8988T (cell line): Measurements from ENCODE around the gene HSPA12A.
"Not testable (repeated sequence)": the region's sequence is repeated elsewhere in the genome, so short reads cannot be mapped to it uniquely, and the experiment has no call there.

Experiments used
- DNase-seq: peaks from one replicate; pipeline ENCODE4 v3.0.0; 2011

Gene HSPA12A

DNA sequence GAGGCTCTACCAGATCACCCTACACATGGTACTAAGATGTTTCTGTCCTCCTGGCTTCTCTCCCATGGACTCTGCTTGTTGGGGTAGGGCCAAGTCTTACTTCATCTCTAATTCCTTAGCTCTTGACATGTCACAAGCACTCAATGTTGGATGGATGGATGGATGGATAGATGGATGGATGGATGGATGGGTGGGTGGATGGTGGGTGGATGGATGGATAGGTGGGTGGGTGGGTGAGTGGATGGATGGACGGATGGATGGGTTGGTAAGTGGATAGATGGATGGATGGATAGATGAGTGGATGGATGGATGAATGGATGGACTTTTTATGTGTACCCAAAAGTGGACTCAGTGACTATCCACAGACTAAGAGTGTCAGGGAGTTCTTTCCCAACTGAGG is 28.5 kb downstream of the HSPA12A start:
- DNase-seq, result no peak

DNA sequence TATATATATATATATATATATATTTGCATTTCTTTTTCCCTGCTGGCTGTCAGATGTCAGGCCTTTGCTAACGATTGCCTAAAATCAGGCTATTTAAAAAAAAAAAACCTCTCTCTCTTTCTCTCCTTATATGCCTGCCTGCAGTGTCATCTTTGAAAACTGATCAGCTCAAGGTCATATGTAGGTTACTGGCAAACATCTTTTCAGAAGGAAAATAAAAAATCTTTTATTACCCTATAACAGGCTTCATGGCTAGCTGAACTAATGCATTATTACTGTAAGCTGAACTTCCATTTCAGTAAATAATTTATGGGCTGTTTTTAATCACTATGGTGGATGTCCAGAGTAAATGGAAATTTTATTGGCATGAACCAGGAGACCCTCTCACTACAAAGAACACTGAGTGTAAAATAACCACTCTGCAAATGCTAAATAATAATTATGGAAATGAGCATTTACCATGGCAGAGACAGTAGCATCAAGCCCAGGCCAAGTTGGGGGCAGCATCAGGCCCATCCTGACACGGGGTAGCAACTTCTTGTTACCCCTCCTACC is 29.3 kb downstream of the HSPA12A start:
- no peak for DNase-seq

DNA sequence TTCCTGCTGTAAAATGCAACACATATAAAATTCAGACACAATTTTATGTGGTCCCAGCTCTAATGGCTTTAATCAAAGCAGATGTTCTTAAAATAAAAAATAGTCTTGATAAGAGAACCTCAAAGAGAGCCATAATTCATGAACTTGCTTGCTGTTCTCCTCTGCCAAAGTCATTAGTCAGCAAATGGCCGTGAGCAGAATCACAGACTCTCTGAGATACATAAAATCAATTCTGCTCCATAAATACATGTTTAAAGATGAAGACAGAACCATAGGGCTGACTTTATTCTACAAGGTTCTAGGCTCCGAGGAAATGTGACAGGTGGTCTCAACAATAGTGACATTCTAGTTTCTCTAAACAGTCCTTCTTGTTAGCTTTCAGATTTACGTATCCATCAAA is 29.8 kb downstream of the HSPA12A start:
- DNase-seq, result no peak

DNA sequence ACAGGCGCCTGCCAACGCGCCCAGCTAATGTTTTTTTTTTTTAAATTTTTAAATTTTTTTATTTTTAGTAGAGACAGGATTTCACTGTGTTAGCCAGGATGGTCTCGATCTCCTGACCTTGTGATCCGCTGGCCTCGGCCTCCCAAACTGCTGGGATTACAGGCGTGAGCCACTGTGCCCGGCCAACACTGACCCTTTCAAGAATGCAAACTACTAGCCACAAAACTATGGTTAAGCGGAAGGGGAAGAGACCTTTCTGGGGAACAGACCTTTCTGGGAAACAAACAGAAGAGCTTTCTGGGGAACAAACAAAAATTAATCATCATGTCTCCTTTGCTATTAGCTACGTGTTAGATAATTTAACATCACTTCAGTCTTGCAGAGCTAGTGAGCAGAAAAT is 30.6 kb downstream of the HSPA12A start:
- not testable (repeated sequence) for DNase-seq

DNA sequence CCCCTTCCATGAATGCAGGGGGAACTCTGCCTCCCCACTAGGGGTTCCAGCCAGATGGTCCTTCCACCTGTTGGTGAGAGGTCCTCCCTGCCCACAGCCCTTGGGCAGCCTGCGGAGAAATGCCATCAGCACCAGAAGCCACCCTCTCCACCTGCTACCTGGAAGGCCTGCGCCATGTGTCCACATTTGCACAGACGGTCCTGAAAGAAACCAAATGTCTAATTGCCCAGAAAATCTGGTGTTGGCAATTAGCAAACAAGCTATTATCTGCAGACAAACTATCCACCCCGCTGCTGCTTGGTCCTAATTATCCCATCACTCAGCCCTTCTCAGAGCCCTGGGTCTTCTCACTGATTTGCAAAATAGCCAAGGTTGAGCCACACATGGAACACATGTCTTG is 32.3 kb downstream of the HSPA12A start:
- no peak for DNase-seq

DNA sequence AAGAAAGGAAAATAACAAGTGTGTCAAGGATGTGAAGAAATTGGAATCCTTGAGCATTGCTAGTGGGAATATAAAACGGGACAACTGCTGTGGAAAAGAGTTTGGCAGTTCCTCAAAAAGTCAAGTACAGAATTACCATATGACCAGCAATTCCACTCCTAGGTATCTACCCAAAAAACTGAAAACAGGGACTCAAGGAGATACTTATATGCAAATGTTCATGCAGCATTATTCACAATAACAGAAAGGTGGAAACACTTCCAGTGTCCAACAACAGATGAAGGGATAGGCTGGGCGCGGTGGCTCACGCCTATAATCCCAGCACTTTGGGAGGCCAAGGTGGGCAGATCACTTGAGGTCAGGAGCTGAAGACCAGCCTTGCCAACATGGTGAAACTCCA is 33.5 kb downstream of the HSPA12A start:
- DNase-seq, result no peak

DNA sequence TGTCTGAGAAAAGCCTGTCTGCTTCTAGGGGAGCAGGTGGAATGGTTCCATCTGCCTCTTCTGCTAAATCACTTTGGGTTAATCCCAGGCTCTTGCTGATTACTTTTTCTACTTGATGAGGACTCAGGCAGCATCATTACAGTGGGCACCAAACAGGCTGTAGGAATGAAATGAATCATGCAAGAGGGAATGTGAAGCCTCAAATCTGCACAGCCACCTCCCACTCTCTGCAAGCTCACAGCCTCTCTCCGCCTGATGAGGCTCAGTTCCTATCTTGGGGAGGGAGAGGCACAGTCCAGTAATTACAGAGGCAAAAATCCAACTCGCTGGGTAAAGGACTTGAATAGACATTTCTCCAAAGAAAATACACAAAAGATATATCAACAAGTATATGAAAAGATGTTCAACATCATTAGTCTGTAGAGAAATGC is 34.0 kb downstream of the HSPA12A start:
- no peak for DNase-seq

DNA sequence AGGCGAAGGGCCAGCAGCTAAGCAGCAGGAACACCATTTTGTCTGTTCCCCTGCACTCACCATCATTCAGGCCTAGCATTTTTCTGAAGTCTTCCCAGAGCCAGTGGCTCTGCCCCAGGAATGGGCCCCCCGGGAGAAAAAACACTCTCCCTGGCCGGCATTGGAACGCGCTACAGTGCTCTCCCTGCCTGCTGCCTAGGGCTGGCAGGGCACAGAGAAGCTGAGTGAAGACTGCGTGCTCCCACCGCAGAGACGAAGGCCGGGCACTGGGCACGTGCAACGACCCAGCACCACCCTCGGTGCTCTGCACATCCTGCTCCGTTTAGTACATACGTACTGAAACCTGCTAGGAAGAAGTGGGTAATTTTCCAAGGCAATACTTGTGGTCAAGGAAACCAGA is 34.4 kb downstream of the HSPA12A start:
- DNase-seq, result no peak

DNA sequence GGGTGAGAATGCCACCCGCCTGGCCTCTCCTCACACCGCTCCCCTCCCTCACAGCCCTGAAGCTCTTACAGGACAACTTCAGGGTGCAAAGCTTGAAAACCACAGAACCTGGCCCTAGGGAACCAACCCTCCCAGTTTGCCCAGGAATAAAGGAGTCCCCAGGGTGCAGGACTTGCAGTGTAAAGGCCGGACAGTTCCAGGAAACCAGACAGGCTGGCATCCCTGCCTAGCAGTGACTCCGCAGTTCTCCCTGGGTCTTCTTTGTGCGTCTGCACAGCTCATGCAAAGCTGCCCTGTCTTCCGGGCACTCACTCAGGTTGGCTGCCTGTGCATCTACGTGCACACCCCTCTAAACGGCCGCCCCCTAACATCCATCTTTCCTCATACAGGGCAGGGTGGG is 36.1 kb downstream of the HSPA12A start:
- no peak for DNase-seq

DNA sequence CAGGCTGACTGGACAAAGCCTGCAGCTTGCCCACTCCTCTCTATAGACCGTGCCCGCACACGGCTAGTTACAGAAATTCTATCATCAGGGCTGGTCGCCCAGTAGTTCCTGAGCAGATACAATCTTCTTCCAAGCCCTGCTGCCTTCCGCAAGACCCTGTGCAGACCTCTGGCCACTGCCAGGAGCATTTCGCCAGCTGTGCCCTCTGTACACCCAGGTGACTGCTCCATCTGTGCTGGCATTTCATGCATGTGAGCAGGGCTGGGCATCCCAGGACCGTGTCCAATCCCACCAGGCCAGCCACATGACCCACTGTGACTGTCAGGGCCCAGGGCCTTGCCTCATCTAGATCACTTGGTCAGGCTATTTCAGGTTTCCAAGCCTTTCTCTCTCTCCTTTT is 36.9 kb downstream of the HSPA12A start:
- no peak for DNase-seq

DNA sequence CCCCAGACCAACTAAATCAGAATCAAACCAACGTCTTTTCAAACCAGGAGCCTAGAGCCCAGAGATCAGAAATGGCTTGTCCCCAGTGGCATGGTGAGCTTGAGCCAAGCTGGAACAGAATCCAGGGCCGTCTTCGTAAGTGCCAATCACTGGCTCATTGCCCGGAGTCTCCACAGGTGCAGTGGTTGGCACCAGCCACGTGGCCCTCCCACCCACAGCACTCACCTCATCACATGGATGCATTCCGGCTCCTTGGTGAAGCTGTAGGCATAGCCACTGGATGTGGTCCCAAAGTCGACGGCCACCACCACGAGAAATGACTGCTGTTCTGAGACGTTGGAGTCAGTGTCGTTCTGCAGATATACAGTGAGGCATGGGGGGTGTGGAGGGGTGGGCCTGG is 37.4 kb downstream of the HSPA12A start:
- no peak for DNase-seq

DNA sequence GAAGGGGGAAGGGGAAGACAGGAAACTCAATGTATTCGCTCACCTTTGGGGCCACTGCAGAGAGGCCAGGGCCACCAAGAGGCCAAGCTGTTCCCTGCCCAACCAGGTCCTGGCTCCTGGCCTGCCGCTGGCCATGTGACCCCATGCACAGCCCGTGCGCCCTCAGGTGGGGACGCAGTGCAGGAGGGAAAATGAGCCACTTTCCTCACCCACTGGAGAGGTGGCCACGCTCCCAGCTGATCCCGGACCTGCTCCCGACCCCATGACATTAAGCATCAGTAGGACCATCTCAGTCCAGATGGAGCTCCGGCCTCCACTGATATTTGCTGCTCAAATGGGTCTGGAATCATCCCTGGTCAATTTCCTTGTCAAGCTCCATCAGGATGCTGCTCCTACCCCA is 40.2 kb downstream of the HSPA12A start:
- DNase-seq, result no peak

DNA sequence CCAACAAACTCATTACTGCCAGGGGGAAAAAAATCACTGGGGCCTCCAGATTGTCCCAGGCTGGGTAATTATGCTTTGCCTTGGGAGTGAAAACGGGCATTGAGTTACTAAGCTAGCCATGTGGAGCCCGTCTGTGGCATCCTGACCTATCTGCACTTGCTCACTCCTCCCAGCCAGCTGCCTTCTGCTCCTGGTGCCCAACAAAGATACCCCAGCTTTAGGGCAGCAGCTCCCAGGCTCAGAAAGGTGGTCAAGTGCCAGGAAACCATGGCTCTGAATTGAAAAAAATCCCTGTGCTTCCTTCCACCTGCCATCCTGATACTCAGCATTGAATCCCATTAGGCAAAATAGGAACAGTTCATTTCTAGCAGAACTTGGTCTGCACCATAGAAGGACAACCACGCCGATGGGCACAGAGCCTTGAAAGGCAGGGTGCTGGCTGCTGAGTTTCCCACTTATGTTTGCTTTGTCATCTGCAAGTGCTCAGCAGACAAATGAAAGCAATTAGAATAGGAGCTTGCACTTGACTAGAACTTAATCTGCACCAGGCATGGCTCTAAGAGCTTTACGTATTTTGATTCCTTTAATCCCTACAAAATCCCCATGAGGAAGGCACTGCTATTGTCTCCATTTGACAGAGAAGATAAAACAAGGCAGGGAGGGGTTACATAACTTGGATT is 42.8 kb downstream of the HSPA12A start:
- DNase-seq, result no peak

DNA sequence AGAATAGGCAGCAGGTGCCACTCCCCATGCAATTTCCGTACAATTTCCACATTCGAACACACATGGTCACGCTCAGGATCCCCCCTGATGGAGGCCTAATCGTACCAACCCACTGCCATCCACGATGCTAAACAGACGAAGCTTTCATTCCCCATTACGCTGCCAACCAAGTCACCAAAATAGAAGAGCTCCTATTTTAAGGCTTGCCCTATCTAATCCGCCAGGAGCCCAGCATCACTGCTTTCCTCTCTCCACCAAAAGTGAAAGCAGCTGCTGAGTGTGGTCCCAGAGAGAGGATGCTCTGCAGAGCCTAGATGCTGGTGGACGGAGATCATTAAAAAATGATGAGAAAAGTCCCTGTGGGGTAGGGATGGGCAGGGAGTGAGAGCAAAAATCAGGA is 43.3 kb downstream of the HSPA12A start:
- DNase-seq, result no peak

DNA sequence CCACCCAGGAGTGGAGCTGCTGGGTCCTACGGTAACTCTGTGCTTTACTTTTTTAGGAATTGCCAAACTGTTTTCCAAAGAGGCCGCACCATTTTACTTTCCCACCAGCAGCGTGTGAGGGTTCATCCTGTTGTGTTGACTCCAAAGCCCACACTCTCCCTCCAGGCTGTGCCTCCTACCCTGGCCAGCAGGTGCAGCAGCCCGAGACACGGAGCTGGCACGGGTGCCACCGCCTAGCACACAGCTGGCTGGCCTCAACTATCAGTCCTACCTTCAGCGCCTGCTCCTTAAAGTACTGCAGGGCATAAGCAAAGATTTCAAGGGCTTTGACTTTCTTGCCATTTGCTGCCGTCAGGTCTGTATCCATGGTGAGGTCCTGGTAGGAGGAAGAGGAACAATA is 44.0 kb downstream of the HSPA12A start:
- no peak for DNase-seq

DNA sequence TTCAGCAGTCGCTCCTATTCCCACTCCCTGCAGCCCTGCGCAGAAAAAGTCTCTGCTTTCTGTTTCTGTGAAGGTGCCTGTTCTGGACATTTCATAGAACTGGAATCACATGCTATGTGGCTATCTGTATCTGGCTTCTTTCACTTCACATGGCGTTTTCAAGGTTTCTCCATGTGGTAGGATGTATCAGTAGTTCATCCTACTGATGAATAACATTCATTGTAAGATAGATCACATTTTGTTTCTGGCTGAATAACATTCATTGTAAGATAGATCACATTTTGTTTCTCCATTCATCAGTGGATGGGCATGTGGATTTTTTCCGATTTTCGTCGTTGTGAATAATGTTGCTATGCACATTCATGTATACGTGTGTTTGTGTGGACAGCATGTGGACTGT is 44.5 kb downstream of the HSPA12A start:
- DNase-seq, result no peak

DNA sequence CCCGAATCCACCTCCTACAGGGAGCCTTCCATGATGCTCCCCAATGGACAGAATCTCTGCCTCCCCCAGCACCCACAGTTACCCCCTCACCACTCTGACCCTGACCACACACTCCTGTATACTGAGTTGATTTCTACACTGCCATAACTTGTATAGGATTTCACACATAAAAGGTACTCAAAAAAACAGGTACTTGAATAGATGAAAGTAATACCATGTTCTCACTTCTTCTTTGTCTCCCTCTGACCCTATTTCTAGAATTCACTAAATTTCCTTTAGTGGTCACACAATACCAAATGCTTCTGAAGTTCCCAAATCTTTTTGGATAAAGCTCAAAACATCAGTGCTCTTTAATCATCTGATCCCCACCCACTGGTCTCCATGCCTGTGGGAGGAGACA is 45.4 kb downstream of the HSPA12A start:
- DNase-seq, result no peak

DNA sequence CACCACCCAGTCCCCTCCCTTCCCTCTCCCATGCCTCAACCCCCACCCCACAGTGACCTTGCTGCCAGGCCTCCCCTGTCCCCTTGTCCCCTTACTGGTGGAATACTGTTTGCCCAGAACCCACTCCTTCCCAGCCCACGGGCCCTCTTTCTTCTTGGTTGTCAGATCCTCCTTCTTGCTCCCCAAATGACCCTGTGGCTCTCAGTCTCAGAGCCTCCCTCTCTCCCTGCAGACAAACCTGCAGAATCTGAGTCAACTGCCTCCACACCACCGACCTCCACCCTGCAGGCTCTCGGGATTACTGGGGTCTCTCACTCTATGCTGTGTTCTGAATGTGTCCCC is 47.5 kb downstream of the HSPA12A start:
- DNase-seq, result no peak

DNA sequence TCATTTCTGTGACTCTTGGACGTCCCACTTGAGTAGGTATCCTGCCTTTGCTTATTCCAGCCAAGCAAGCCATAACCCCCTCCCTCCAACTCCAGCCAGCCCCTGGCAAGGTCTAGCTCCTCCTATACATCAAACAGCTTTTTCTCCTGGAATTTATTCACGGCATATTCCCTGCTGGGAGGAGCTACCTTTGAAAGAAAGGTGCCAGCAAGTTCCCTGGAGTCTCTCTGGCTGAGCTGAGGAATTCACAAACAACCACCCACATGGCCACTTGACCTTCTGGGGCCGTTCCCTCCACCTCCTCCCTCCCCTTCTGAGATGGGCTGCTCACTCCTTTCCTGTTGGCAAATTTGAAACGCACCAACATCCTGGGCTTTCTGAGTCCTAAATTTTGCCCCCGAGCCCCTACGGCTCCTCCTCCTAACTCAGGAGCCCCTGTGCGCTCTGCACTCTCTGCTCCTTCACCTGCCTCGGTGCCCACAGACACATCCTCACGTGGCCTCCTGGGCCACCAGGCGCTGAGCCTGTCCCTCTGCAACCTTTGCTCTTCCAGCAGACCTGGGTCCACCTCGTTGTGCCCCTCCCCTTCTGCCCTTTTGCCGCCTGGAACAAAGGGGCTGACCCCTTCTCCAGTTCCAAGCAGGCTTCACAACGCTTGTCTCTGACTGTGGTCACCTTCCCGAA is 48.0 kb downstream of the HSPA12A start:
- DNase-seq, result no peak

DNA sequence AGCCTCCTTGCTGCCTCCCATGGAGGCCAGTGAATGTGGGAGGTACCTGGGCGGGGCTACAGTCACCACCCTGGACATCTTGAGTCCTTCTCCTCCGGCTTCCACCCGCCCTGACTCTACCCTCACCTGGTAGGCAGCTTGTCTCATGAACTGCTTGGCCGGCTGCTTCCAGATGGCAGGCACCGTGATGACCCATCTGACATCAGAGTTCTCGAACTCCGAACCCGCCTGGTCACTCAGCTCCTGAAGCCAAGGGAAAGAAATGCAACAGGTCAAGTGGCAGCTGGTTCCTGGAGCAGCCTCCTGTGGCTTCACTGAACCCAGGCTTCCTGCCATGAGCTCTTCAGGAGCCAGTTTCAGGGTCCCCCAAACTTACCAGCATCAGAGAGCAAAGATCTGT is 50.1 kb downstream of the HSPA12A start:
- no peak for DNase-seq

DNA sequence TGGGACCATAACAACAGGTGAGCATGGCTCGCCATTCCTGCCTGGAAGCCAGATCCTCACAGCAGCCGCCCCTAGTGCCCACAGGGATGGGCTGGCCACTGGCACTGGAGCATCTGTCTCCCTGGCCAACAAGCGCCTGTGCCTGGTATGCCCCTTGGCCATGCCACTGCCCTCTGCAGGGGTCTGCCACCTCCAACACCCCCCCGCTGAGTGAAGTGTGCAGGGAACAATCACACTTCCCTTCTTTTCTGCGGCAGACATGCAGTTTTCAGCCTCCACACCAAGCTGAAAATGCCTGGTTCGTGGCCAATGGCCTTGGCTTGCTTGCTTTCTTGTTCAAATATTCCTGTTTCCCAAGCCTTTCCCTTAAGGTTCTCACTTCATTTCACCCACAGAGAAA is 50.7 kb downstream of the HSPA12A start:
- DNase-seq, result no peak

DNA sequence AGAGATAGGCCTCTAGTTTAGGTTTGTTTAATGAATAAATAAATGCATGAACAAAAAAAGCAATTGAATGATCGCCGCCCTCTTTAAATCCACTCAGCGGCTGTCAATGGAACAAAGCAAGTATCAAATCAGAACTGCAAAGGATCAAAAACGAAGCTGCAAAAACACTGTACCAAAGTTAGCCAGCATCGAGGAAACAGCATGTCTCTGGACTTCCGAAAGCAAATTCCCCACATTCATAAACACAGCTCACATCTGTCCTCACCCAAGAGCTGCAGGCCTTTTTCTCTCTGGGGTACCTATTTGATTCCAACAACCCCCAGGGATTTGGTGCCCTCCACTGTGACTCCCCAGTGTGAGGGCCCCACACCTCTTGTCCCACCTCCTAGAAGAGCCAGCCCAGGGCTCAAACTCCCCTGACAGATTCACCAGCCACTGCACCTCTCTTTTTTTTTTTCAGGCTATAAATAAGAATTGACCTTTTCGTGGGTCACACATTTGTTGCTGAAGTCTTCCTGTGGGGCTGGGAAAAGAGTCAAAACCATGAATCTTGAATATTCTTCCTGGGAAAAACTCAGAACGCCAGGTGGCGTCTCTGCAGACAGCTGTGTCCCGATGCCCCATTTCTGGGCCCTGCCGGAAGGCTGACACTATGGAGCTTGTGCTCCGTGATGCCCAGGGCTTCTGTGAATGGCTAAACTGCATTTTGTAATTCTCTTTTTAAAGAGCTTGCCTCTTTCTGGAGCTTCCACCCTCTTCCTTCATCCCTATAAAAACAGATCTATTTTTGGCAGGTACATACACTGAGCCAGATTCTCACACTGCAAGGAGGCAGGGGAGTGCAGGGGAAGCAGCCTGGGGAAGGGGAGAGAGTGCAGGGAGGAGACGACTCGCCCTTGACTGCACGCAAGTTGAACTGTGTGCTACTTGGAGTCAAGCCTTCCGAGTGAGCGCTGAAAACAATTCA is 51.7 kb downstream of the HSPA12A start:
- peak; percentile 39 for DNase-seq

DNA sequence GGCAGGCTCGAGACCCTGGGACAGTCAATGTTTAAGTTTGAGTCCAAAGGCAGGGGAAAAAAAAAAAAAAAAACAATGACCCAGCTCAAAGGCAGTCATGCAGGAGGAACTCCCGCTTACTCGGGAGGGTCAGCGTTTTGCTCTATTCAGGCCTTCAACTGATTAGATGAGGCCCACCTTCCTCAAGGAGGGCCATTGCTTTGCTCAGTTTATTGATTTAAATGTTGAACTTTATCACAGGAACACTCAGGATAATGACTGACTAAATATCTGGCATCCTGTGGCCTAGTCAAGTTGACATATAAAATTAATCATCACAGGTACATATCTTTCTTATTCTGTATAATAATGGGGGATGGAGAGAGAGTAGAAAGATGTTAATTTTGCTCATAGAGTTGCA is 52.6 kb downstream of the HSPA12A start:
- DNase-seq, result no peak
